GM20000 (cell line): Measurements from ENCODE around the gene MBD2.
A peak's percentile ranks its signal among the peaks of the same experiment; 100 is the strongest.
"Not testable (repeated sequence)": the region's sequence is repeated elsewhere in the genome, so short reads cannot be mapped to it uniquely, and the experiment has no call there.

Source experiments
- DNase-seq: peaks from one replicate; pipeline ENCODE4 v3.0.0; 2012; ENCODE audit warnings: low spot score
- CTCF ChIP-seq: IDR thresholded peaks from 2 replicates; pipeline ENCODE4 v1.5.1; 2012; ENCODE audit warnings: mild to moderate bottlenecking, control low read depth; ENCODE audit errors: extremely low read depth, missing control alignments

Gene MBD2

DNA sequence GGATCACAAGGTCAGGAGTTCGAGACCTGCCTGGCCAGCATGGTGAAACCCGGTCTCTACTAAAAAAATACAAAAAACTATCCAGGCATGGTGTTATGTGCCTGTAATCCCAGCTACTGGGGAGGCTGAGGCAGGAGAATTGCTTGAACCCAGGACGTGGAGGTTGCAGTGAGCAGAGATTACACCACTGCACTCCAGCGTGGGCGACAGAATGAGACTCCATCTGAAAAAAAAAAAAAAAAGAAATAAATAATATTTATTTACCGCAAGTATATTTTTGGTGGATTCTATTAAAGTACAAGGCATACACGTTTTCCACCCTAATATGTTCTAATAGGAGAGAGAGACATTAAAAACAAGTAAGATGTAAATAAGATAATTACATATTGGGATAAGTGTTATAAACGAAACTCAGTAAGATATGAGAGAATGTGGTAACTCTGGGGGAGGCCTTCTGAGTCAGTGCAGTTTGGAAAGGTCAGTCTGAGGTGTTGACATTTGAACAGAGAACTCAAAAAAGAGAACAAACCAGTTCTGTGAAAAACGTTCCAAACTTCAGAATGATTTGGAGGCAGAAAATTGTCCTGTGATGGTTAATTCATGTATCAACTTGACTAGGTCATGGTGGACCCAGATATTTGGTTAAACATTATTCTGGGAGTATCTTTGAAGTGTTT is 36.1 kb upstream of the MBD2 start:
- TF ChIP-seq CTCF: no peak
- peak; percentile 49 for DNase-seq

GRCh38 chr18:54257818-54258217 is 33.3 kb upstream of the MBD2 start:
- DNase-seq: not testable (repeated sequence)

GRCh38 chr18:54257015-54257414 is 32.5 kb upstream of the MBD2 start:
- no peak for DNase-seq
- no peak for TF ChIP-seq CTCF

DNA sequence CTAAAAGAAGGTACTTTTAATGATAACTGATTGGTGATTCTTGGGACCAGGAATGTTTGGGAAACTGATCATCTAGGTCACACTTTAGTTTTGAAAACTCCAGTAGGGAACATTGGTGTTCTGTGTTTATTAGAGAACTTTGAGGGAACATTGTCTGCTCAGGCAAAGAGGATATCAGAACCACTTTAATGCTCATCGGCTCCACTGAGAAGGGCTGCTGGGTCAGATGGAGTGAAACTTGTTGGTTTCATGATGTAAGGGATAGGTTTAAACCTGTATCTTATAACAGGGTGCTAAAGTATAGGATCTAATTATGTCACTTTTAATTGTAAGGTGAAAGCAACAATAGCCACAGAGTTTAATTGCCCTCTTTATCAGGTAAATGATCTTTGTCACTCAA is 30.7 kb upstream of the MBD2 start:
- no peak for DNase-seq
- no peak for TF ChIP-seq CTCF

- no peak for DNase-seq
- no peak for TF ChIP-seq CTCF
These were observed 29.8 kb upstream of the MBD2 start for GRCh38 chr18:54254265-54254758.

GRCh38 chr18:54251606-54252390 is 27.3 kb upstream of the MBD2 start:
- TF ChIP-seq CTCF: no peak
- no peak for DNase-seq

GRCh38 chr18:54250846-54251261 is 26.4 kb upstream of the MBD2 start:
- peak; percentile 25 for DNase-seq
- no peak for TF ChIP-seq CTCF
